ENCODE results near the gene ENPP6. TPM values are rescaled to one million over a fixed set of nuclear protein-coding genes. Genes with fewer than 3 reads are reported as not detected.

Gene ENPP6
- total and polyA plus RNA-seq, 2 of the 13 experiments (the other 11 are each of a cell fraction or from before 2014, with no cell fraction given) = not detected

GRCh38 chr4:184232202-184232601 lies 14.5 kb upstream of the ENPP6 start (continued):
- no peak for TF ChIP-seq NR2F2 (IDR thresholded peaks at IDR 0.05; ENCODE audit: borderline replicate concordance, low read depth)
- TF ChIP-seq NPAS2 (CRISPR knock-in tag; IDR thresholded peaks at IDR 0.05; ENCODE audit: borderline replicate concordance) = no peak
- no peak for TF ChIP-seq TCF7L2 (IDR thresholded peaks at IDR 0.05; ENCODE audit: low read depth, low read length)
- TF ChIP-seq ATF1 (CRISPR knock-in tag; IDR thresholded peaks at IDR 0.05) = no peak
- TF ChIP-seq, protein P1, sequence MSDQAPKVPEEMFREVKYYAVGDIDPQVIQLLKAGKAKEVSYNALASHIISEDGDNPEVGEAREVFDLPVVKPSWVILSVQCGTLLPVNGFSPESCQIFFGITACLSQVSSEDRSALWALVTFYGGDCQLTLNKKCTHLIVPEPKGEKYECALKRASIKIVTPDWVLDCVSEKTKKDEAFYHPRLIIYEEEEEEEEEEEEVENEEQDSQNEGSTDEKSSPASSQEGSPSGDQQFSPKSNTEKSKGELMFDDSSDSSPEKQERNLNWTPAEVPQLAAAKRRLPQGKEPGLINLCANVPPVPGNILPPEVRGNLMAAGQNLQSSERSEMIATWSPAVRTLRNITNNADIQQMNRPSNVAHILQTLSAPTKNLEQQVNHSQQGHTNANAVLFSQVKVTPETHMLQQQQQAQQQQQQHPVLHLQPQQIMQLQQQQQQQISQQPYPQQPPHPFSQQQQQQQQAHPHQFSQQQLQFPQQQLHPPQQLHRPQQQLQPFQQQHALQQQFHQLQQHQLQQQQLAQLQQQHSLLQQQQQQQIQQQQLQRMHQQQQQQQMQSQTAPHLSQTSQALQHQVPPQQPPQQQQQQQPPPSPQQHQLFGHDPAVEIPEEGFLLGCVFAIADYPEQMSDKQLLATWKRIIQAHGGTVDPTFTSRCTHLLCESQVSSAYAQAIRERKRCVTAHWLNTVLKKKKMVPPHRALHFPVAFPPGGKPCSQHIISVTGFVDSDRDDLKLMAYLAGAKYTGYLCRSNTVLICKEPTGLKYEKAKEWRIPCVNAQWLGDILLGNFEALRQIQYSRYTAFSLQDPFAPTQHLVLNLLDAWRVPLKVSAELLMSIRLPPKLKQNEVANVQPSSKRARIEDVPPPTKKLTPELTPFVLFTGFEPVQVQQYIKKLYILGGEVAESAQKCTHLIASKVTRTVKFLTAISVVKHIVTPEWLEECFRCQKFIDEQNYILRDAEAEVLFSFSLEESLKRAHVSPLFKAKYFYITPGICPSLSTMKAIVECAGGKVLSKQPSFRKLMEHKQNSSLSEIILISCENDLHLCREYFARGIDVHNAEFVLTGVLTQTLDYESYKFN (CRISPR knock-in tag; conservative IDR thresholded peaks at IDR 0.05) = peak; percentile 65
- TF ChIP-seq ZGPAT (CRISPR knock-in tag; IDR thresholded peaks at IDR 0.05) = no peak; the same call in 1 of the 2 replicates
- TF ChIP-seq HMG20B (CRISPR knock-in tag; conservative IDR thresholded peaks at IDR 0.05) = no peak
- 0 out of 2 replicates have a peak, but pooled peaks have one; percentile 34 for TF ChIP-seq ERF (CRISPR knock-in tag; IDR thresholded peaks at IDR 0.05)
- TF ChIP-seq, protein P2, sequence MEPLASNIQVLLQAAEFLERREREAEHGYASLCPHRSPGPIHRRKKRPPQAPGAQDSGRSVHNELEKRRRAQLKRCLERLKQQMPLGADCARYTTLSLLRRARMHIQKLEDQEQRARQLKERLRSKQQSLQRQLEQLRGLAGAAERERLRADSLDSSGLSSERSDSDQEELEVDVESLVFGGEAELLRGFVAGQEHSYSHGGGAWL (CRISPR knock-in tag; IDR thresholded peaks at IDR 0.05) = no peak
- TF ChIP-seq, protein P3, sequence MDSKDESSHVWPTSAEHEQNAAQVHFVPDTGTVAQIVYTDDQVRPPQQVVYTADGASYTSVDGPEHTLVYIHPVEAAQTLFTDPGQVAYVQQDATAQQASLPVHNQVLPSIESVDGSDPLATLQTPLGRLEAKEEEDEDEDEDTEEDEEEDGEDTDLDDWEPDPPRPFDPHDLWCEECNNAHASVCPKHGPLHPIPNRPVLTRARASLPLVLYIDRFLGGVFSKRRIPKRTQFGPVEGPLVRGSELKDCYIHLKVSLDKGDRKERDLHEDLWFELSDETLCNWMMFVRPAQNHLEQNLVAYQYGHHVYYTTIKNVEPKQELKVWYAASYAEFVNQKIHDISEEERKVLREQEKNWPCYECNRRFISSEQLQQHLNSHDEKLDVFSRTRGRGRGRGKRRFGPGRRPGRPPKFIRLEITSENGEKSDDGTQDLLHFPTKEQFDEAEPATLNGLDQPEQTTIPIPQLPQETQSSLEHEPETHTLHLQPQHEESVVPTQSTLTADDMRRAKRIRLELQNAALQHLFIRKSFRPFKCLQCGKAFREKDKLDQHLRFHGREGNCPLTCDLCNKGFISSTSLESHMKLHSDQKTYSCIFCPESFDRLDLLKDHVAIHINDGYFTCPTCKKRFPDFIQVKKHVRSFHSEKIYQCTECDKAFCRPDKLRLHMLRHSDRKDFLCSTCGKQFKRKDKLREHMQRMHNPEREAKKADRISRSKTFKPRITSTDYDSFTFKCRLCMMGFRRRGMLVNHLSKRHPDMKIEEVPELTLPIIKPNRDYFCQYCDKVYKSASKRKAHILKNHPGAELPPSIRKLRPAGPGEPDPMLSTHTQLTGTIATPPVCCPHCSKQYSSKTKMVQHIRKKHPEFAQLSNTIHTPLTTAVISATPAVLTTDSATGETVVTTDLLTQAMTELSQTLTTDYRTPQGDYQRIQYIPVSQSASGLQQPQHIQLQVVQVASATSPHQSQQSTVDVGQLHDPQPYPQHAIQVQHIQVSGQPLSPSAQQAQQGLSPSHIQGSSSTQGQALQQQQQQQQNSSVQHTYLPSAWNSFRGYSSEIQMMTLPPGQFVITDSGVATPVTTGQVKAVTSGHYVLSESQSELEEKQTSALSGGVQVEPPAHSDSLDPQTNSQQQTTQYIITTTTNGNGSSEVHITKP (CRISPR knock-in tag; IDR thresholded peaks at IDR 0.05; ENCODE audit: low read depth) = no peak
- no peak for TF ChIP-seq CSRNP2 (CRISPR knock-in tag; conservative IDR thresholded peaks at IDR 0.05; ENCODE audit: low read depth)
- no peak for TF ChIP-seq KLF15 (CRISPR knock-in tag; IDR thresholded peaks at IDR 0.05; ENCODE audit: borderline replicate concordance)
- no peak for TF ChIP-seq CHD2 (IDR thresholded peaks at IDR 0.05; ENCODE audit: low read depth, low read length)
- no peak for TF ChIP-seq RELA (CRISPR knock-in tag; IDR thresholded peaks at IDR 0.05)
- TF ChIP-seq, protein P4, sequence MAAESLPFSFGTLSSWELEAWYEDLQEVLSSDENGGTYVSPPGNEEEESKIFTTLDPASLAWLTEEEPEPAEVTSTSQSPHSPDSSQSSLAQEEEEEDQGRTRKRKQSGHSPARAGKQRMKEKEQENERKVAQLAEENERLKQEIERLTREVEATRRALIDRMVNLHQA (CRISPR knock-in tag; IDR thresholded peaks at IDR 0.05) = no peak
- no peak for TF ChIP-seq FOXM1 (CRISPR knock-in tag; IDR thresholded peaks at IDR 0.05)
- TF ChIP-seq NBN (conservative IDR thresholded peaks at IDR 0.05) = no peak
- TF ChIP-seq YEATS2 (CRISPR knock-in tag; IDR thresholded peaks at IDR 0.05; ENCODE audit: borderline replicate concordance) = no peak
- TF ChIP-seq, protein P5, sequence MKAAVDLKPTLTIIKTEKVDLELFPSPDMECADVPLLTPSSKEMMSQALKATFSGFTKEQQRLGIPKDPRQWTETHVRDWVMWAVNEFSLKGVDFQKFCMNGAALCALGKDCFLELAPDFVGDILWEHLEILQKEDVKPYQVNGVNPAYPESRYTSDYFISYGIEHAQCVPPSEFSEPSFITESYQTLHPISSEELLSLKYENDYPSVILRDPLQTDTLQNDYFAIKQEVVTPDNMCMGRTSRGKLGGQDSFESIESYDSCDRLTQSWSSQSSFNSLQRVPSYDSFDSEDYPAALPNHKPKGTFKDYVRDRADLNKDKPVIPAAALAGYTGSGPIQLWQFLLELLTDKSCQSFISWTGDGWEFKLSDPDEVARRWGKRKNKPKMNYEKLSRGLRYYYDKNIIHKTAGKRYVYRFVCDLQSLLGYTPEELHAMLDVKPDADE (CRISPR knock-in tag; IDR thresholded peaks at IDR 0.05) = no peak

All from HepG2 (cell line).